A673 (cell line): ENCODE data around the gene SLC25A13. TPM values are rescaled to one million over a fixed set of nuclear protein-coding genes. Genes with fewer than 3 reads are reported as not detected.

ENCODE experiments used
- BruUV-seq: library from RNA; stranded (reverse); fragments of 400-500 nt; replicated peaks from 2 replicates; lab custom pipeline; 2021; lab: Mats Ljungman, UMichigan
- CTCF ChIA-PET: fragments of 300-600 bp; sonication (Branson Sonifier 250); formaldehyde crosslinking; loops from one replicate; lab custom pipeline; 2022; ENCODE audit warnings: antibody characterized with exemption; lab: Charles Lee
- POLR2A ChIA-PET: fragments of 300-600 bp; sonication (Branson Sonifier 250); formaldehyde crosslinking; loops from one replicate; lab custom pipeline; 2022; ENCODE audit warnings: antibody characterized with exemption; ENCODE audit not compliant: low non-redundant PET; lab: Charles Lee
- DNase-seq: peaks from one replicate; pipeline ENCODE4 v3.0.0-alpha.2; 2015; ENCODE audit warnings: low spot score
- H3K27ac ChIP-seq: fragments of 200-600 bp; sonication (generic); 2 replicates; pipeline ENCODE4 v1.5.1; 2016; ENCODE audit warnings: mixed run types, low read depth, mild to moderate bottlenecking, mixed read lengths, antibody characterized with exemption, low read length; ENCODE audit not compliant: poor library complexity, severe bottlenecking
- H3K27me3 ChIP-seq: fragments of 200-600 bp; sonication (generic); replicated peaks from 2 replicates; pipeline ENCODE4 v1.6.1; 2017; ENCODE audit warnings: mixed run types, low read depth, mild to moderate bottlenecking, mixed read lengths, antibody characterized with exemption, low read length; ENCODE audit not compliant: insufficient read depth, poor library complexity
- H3K36me3 ChIP-seq: fragments of 200-600 bp; sonication (generic); 2 replicates; pipeline ENCODE4 v1.6.1; 2016; ENCODE audit warnings: mixed run types, mild to moderate bottlenecking, mixed read lengths, antibody characterized with exemption, low read length; ENCODE audit not compliant: insufficient read depth, poor library complexity, severe bottlenecking
- H3K4me1 ChIP-seq: fragments of 200-600 bp; sonication (generic); 2 replicates; pipeline ENCODE4 v1.6.1; 2017; ENCODE audit warnings: mixed run types, mild to moderate bottlenecking, mixed read lengths, antibody characterized with exemption, low read length; ENCODE audit not compliant: insufficient read depth, poor library complexity, severe bottlenecking
- H3K4me3 ChIP-seq: fragments of 200-600 bp; sonication (generic); 2 replicates; pipeline ENCODE4 v1.5.1; 2016; ENCODE audit warnings: low read depth, mixed run types, mild to moderate bottlenecking, mixed read lengths, low read length; ENCODE audit not compliant: poor library complexity, severe bottlenecking
- H3K9me3 ChIP-seq: fragments of 200-600 bp; sonication (generic); 2 replicates; pipeline ENCODE4 v1.6.1; 2016; ENCODE audit warnings: mixed run types, low read depth, mild to moderate bottlenecking, mixed read lengths, antibody characterized with exemption, low read length; ENCODE audit not compliant: poor library complexity, severe bottlenecking
- EZH2 ChIP-seq: fragments of 200-600 bp; sonication (generic); IDR thresholded peaks from 2 replicates; pipeline ENCODE4 v1.6.1; 2017; ENCODE audit warnings: borderline replicate concordance, low read depth, mild to moderate bottlenecking, mixed read lengths, antibody characterized with exemption, low read length; ENCODE audit not compliant: poor library complexity, severe bottlenecking
- intact Hi-C: fragments of 100-400 bp; cut with micrococcal nuclease; formaldehyde crosslinking; loops from one replicate; pipeline ENCODE4 v1.10.0; 2022; ENCODE audit not compliant: unreplicated experiment
- total RNA-seq: library from RNA; stranded (reverse); gene quantifications from 2 replicates; pipeline ENCODE4 v1.2.3, GENCODE V29; 2021
- TF ChIP-seq, protein P1 (sequence below): fragments of 300-800, 200-600 bp; sonication (generic); conservative IDR thresholded peaks from 2 replicates; pipeline ENCODE4 v1.5.1; 2017; ENCODE audit warnings: low read depth, mild to moderate bottlenecking, antibody characterized with exemption, low read length, moderate library complexity, mixed read lengths

SLC25A13 gene
- total RNA-seq, 1 experiment from 2014 or later: 22.7 TPM

- no peaks in the 10 kb centered on the region for H3K4me1 ChIP-seq
- H3K9me3 ChIP-seq: no peaks in the 10 kb centered on the region
- no TSS peak for BruUV-seq
- DNase-seq: no peak
- ChIA-PET POLR2A (no interaction called here), CTCF (no interaction called here)
- H3K27me3 ChIP-seq: no peaks in the 10 kb centered on the region
- no peak overlapping the region for H3K27ac ChIP-seq
- intact Hi-C loops: no loop called here
- no peaks in the 10 kb centered on the region for H3K36me3 ChIP-seq
- TF ChIP-seq, protein P1, sequence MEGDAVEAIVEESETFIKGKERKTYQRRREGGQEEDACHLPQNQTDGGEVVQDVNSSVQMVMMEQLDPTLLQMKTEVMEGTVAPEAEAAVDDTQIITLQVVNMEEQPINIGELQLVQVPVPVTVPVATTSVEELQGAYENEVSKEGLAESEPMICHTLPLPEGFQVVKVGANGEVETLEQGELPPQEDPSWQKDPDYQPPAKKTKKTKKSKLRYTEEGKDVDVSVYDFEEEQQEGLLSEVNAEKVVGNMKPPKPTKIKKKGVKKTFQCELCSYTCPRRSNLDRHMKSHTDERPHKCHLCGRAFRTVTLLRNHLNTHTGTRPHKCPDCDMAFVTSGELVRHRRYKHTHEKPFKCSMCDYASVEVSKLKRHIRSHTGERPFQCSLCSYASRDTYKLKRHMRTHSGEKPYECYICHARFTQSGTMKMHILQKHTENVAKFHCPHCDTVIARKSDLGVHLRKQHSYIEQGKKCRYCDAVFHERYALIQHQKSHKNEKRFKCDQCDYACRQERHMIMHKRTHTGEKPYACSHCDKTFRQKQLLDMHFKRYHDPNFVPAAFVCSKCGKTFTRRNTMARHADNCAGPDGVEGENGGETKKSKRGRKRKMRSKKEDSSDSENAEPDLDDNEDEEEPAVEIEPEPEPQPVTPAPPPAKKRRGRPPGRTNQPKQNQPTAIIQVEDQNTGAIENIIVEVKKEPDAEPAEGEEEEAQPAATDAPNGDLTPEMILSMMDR: no peak
- no peak for TF ChIP-seq EZH2
- no peak overlapping the region for H3K4me3 ChIP-seq
Observed at GRCh38 chr7:96204601-96205000, 117.3 kb downstream of the SLC25A13 start.

DNA sequence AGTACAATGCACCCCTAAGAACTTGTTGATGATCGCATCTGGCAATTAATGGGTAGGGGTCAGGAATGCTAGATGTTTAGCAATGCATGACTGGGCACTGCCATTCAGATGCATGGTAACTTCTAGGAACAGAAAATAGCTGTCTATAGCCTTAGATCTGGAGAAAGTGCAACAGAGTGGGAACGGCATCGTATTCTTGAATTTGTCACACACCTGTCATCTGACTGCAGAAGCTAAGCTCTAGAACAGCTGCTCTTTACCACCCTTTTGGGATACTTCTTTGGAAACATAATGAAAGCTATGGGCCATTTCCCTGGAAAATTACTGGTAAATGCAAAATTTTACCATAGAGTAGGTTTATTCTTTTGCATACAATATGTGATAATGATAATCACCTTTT, 118.1 kb downstream of the SLC25A13 start:
- H3K36me3 ChIP-seq: no peaks in the 10 kb centered on the region
- no peak overlapping the region for H3K4me3 ChIP-seq
- no peaks in the 10 kb centered on the region for H3K9me3 ChIP-seq
- no peak for TF ChIP-seq EZH2
- TF ChIP-seq, protein P1: no peak
- no TSS peak for BruUV-seq
- intact Hi-C loops: no loop called here
- no peak overlapping the region for H3K27ac ChIP-seq
- no peaks in the 10 kb centered on the region for H3K4me1 ChIP-seq
- no peak for DNase-seq
- ChIA-PET CTCF (no interaction called here), POLR2A (no interaction called here)
- no peaks in the 10 kb centered on the region for H3K27me3 ChIP-seq

DNA sequence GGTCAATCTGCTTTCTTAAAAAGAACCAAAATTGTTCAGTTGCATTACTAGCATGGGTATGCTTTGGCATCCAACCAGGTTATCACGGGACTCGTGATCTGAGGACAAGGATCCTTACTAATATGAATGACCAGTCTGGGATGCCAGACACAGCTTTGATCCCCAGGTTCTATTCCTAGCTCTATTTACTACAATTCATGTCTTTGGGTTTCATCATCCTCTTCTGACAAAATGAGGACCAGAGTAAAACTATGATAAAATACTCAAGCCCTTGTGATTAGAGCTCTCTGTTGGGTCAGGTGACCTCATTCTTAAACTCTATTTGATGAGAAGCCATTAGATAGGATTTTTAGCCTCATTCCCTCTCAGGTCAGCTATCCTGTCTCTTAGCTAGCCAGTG, 119.8 kb downstream of the SLC25A13 start:
- H3K4me1 ChIP-seq: no peaks in the 10 kb centered on the region
- intact Hi-C loops: no loop called here
- TF ChIP-seq, protein P1: no peak
- TF ChIP-seq EZH2: no peak
- no peak for DNase-seq
- no peak overlapping the region for H3K27ac ChIP-seq
- H3K36me3 ChIP-seq: no peaks in the 10 kb centered on the region
- CTCF ChIA-PET: no interaction called here
- H3K27me3 ChIP-seq: no peaks in the 10 kb centered on the region
- H3K4me3 ChIP-seq: no peak overlapping the region
- POLR2A ChIA-PET: no interaction called here
- no peaks in the 10 kb centered on the region for H3K9me3 ChIP-seq
- no TSS peak for BruUV-seq
